GM19372 (cell line): ENCODE data around the gene CALHM3.
"Not testable (repeated sequence)": the region's sequence is repeated elsewhere in the genome, so short reads cannot be mapped to it uniquely, and the experiment has no call there.

Experiments used
- ATAC-seq: cut with Tn5 transposase; IDR thresholded peaks from one replicate; pipeline ENCODE4 v1.9.1; 2021; ENCODE audit warnings: mild to moderate bottlenecking, low read depth, moderate library complexity; ENCODE audit not compliant: unreplicated experiment

The CALHM3 gene

DNA sequence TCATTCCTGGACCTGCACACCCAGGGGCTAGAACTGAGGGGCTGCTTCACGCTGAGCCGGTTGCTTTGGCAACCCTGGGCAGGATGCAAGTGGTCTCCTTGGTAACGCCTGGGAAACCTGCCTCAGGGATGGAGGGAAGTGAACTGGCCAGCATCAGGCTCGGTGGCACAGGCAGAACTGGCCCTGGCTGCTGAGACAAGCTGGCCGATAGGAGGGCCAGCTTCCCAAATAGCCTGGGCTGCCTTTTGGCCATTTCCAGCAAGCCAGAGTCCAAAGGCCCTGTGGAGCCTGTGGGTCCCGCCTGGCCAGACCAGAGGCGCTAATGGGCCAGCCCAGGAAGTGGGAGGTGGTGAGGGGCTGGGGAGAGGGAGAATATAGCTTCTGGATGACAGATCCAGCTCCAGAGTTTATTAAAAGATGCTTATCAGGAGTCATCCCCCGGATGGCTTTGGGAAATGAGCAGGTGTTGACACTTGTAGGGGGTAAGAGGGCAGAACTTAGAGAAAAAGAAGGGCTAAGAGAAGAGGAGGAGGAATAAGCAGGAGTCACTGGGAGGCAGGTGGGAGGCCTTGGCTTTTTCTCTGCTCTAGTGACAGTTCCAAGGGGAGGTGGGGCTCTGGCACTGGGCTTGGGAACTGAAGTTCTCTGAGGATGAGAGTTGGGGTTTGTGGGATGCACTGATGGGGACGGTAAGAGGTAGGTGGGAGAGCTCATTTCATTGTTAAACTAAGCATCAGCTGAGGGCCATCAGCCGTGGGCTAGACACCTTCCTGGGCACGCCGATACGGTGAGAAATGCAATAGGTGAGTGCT, 24.0 kb upstream of the CALHM3 start:
- no peak for ATAC-seq

DNA sequence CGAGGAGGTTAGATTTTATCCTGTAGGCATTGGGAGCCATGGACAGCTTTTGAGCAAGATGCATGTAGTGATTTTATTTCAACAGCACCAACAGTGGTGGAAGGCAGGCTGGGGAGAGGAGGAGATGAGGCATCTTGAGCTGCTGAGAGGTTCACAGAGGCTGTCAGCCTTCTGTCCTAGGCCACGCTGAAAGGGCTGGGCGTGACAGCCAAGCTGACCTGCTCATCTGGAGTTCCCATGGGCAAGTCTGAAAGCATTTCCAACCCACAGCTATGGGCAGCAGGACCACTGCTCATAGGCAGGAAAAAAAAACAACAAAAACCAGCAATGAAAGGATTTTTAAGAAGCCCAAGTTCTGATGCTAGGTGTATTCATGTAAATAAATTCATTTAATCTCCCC, 22.1 kb upstream of the CALHM3 start:
- no peak for ATAC-seq

DNA sequence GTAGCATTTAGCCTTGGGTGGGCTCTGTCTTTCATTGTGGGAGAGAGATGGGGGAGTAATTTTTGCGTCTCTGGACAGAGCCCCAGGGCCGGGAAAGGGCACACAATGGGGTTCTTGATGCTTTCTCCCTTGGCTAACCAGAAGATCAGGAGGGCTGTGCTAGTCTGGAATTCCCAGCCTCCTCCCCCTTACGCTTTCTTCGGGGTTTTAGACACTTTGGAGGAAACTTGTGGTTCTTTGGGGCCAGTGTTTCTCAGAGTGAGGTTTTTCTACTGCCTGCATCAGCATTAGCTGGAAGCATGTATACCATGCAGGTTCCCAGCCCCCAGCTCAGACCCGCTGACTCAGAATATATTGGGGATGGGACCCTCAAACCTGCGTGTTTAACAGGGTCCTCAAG, 21.4 kb upstream of the CALHM3 start:
- ATAC-seq = no peak

- no peak for ATAC-seq
These were observed 20.8 kb upstream of the CALHM3 start for GRCh38 chr10:103499881-103500280.

DNA sequence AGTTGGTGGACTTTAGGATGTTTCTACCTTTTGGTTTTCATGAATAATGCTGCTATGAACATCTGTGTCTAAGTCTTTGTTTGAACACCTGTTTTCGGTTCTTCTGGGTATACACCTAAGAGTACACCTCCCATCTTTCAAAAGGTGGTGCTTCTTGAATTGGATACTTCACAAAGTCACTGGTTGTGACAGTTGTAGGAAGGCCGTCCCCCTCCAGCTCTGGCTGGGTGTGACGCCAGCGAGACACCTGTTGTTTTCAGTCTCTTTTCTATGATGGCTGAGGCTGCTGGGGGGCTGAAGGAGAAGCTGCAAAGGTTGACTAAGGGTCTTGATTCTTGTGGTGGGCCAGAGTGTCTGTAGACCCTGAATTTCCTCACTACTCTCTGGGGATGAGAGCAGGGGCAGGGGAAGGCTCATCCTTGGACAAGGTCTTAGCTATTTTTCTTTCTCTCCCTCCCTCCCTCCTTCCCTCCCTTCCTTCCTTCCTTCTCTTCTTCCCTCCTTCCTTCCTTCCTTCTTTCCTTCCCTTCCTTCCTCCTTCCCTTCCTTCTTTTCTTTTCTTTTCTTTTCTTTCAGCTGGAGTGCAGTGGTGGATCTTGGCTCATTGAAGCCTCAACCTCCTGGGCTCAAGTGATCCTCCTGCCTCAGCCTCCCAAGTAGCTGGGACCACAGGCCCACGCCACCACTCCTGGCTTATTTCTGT, 20.0 kb upstream of the CALHM3 start:
- no peak for ATAC-seq

- no peak for ATAC-seq
These were observed 18.3 kb upstream of the CALHM3 start for GRCh38 chr10:103497161-103497915.

DNA sequence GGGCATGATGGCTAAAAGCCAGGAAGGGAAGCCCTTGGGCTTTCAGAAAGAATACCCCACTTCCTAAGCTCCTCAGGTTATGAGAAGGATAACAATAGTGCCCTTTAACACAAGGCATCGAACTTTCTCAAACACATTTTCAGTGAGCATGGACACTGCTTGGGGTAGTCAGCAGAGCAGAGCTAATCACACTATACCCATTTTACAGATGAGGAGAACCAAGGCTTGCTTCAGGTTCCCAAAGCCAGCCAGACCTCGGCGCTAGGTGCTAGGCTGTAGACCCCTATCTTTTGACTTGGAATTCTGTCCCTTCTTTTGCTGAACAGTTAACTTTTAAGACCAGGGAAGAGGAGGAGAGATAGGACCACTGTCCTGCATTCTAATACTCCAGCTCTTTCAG, 16.3 kb upstream of the CALHM3 start:
- no peak for ATAC-seq

DNA sequence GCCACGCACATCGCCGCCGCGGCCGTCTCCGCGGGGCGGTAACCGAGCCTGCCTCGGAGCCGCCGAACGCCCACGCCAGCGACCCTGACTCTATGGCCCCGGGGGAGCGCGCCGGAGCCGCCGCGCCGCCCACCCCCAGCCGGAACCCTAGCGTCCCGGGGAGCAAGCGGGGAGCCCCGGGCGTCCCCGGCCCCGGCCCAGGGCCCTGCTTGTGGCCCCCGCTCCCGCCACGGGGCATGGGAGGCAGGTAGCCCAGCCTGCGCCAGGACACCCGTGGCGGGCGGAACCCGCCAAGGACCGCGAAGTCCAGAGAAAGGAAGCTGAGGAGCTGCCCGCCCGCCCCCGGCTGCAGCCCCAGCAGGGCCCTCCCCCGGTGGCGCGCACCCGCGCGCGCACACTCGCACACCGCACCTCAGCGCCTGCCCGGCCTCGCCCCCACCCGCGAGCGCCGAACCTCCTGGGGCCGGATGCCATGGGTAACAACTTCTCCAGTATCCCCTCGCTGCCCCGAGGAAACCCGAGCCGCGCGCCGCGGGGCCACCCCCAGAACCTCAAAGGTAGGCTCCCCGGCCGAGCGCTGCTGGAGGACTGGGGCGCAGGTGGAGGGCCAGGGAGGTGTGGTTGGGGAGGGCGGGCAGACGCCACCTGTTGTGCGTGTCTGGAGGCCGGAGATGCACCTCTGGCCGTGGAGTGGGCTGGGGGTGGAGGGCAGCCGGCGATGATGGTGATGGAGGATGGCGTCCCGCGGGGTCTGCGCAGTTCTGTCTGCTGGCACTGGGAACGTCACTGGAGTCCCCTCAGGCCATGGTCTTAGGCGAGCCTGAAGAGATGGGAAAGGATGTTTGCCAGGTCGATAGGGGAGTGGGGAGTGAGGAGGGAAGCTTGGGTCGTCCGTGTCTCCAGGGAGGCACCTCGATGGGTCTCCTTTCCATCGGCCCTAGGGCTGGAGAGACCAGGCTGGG, 15.2 kb upstream of the CALHM3 start:
- ATAC-seq = no peak

DNA sequence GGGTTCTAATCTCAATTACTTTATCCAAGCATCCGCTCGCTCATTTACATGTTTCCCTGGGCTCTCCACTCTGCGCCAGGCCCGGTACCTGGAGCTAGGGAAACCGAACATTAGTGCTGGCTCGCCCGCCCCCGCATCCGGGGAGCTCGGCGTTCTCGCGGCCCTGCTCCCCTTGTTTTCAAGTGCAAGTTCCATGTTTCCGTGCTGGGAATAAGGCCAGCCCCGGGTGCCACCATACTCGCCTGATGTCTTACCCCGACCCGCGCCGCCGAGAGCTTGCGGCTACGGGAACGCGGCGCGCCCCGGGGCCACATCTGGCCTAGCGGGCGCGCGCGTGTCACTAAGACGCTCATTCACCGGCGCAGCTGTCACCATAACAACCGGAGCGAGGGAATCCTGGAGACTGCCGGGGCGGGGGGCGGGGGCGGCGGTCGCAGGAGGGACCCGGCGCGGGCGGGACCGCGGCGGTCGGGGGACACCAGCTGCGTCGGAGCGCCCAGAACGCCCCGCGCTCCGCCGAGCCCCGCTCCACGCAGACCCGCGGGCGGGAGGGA, 14.4 kb upstream of the CALHM3 start, which contains the start of gene NEURL1:
NEURL1 (plus strand) TSS at position 344 of the 554 bp plus-strand sequence. CDS start 683 bp downstream, outside the sequence.
- no peak for ATAC-seq

DNA sequence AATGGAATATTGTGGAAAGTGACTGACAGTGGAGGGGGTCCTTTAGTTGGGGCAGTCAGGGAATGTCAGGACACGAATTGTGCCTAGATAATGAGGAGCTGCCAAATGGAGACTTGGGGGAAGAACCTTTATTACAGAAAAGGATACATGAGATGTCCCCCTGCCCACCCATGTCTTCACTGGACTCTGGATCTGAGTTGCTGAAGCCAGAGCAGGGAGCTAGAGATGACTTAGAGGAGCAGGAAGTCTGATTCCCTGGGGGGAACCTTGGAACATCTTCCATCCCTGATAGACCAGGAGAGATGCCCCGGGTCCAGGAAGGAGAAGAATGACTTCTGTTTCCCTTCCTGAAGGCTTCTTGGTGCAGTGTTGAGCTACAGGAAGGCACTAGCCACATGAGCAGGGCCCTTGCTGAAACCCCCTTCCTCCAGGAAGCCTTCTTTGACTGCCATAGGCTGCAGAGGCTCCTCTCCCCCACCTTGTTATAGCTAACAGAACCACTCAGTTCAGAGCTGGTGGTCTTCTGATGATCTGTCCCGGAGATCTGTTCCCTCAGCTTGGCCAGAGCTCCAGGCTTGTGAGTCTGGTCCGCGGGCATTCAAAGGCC, 13.7 kb upstream of the CALHM3 start:
- no peak for ATAC-seq

GRCh38 chr10:103491729-103492364, 12.8 kb upstream of the CALHM3 start:
- ATAC-seq = no peak

DNA sequence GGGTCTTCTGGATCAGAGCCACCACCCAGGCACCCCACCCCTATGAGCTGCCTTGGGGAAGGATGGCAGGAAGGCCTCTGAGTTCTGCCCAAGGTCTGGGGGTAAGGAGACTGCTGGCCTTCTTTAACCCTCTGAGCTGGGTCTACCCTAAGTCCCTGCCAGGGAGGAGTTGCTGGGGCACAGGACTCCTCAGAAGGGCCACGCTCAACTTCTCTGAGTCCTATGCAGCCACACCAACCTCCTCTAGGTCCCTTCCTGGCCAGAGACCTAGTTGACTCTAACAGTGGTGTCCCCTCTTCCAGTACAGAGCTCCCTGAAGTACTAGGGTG, 11.9 kb upstream of the CALHM3 start:
- ATAC-seq = peak; percentile 14

DNA sequence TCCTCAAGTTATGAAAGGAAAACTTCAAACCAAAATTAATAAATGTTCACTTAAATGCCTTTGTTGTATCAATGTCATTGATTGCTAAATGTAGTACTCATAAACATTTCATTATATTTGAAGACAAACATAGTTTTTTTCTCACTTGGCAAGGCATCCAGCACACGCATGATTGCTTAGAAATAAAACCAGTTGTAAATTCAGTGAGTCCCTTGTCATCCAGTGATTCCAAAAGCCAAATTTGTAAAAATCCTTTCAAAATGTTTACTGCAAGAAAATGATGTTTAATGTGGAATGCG, 8.3 kb upstream of the CALHM3 start:
- no peak for ATAC-seq

GRCh38 chr10:103486635-103487409, 7.8 kb upstream of the CALHM3 start:
- not testable (repeated sequence) for ATAC-seq

GRCh38 chr10:103481974-103482531, 3.0 kb upstream of the CALHM3 start:
- no peak for ATAC-seq

- no peak for ATAC-seq
These were observed 1.5 kb upstream of the CALHM3 start for GRCh38 chr10:103480521-103480920.

DNA sequence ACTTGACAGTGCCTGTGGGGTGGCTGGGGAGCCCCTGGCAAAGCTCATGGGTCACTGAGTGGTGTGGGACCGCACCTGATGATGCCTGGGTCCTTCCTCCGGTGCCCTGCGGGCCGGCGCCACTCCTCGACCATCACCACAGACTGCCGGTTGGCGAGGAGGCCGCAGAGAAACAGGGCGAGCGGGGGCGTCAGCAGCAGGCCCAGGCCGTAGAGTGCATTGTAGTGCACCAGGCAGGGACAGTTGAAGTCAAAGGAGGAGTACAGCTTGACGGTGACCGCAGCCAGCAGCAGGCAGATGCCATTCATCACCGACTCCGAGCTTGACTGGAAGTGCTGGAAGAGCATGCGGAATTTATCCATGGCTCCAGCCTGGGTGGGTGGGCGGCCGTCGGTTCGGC, 369 bp downstream of the CALHM3 start:
- no peak for ATAC-seq
